Hepatocyte (in vitro differentiated cells): ENCODE results near the gene TFR2. TPM values are rescaled to one million over a fixed set of nuclear protein-coding genes. Genes with fewer than 3 reads are reported as not detected.

Experiments
- DNase-seq: peaks from one replicate; pipeline ENCODE4 v3.0.0-alpha.2; 2016; ENCODE audit warnings: low spot score
- H2AFZ ChIP-seq: fragments of 200-600 bp; sonication (generic); 2 replicates; pipeline ENCODE4 v1.6.0; 2016; ENCODE audit warnings: antibody characterized with exemption, mild to moderate bottlenecking
- H3K27ac ChIP-seq: fragments of 200-600 bp; sonication (generic); 2 replicates; pipeline ENCODE4 v1.5.1; 2016; ENCODE audit warnings: mild to moderate bottlenecking
- H3K27me3 ChIP-seq: fragments of 200-600 bp; sonication (generic); 2 replicates; pipeline ENCODE4 v1.6.1; 2016
- H3K36me3 ChIP-seq: fragments of 200-600 bp; sonication (generic); replicated peaks from 2 replicates; pipeline ENCODE4 v1.5.1; 2016; ENCODE audit warnings: low read depth; ENCODE audit not compliant: insufficient read depth
- H3K4me1 ChIP-seq: fragments of 200-600 bp; sonication (generic); 2 replicates; pipeline ENCODE4 v1.5.1; 2016; ENCODE audit warnings: mild to moderate bottlenecking, moderate library complexity; ENCODE audit not compliant: insufficient read depth
- H3K4me2 ChIP-seq: fragments of 200-600 bp; sonication (generic); 2 replicates; pipeline ENCODE4 v1.6.0; 2016
- H3K4me3 ChIP-seq: fragments of 200-600 bp; sonication (generic); 2 replicates; pipeline ENCODE4 v1.5.1; 2016; ENCODE audit warnings: mild to moderate bottlenecking
- H3K79me2 ChIP-seq: fragments of 200-600 bp; sonication (generic); 2 replicates; pipeline ENCODE4 v1.6.0; 2017; ENCODE audit warnings: mild to moderate bottlenecking
- H3K9me2 ChIP-seq: fragments of 200-600 bp; sonication (generic); replicated peaks from 2 replicates; pipeline ENCODE4 v1.6.0; 2017; ENCODE audit warnings: mild to moderate bottlenecking; ENCODE audit not compliant: insufficient read depth
- H3K9me3 ChIP-seq: fragments of 200-600 bp; sonication (generic); 2 replicates; pipeline ENCODE4 v1.5.1; 2016; ENCODE audit warnings: low read depth, mild to moderate bottlenecking
- H4K20me1 ChIP-seq: fragments of 200-600 bp; sonication (generic); 2 replicates; pipeline ENCODE4 v1.6.0; 2016; ENCODE audit warnings: mild to moderate bottlenecking; ENCODE audit not compliant: insufficient read depth, poor library complexity, severe bottlenecking
- CTCF ChIP-seq: fragments of 200-600 bp; sonication (generic); IDR thresholded peaks from 2 replicates; pipeline ENCODE4 v1.5.1; 2016; ENCODE audit warnings: antibody characterized with exemption, mild to moderate bottlenecking; ENCODE audit not compliant: poor library complexity
- EZH2 ChIP-seq: fragments of 200-600 bp; sonication (generic); IDR thresholded peaks from 2 replicates; pipeline ENCODE4 v1.6.1; 2016; ENCODE audit warnings: antibody characterized with exemption, mild to moderate bottlenecking, borderline replicate concordance
- EZH2phosphoT487 ChIP-seq: fragments of 200-600 bp; sonication (generic); IDR thresholded peaks from one replicate; pipeline ENCODE4 v1.6.1; 2018; ENCODE audit warnings: antibody characterized with exemption, mild to moderate bottlenecking, low read depth, moderate library complexity; ENCODE audit not compliant: unreplicated experiment, severe bottlenecking
- WGBS: methylation state at CpG from one replicate; pipeline ENCODE4 v1.1.6; 2016; ENCODE audit warnings: low lambda C conversion rate; ENCODE audit errors: missing lambda C conversion rate; 5-methylcytosine and 5-hydroxymethylcytosine counted together
- polyA plus RNA-seq: library from polyadenylated mRNA; unstranded; fragments of >200 nt; fragmentation: Nextera tagmentation; extraction: Ambion mirVana; gene quantifications from 2 replicates; pipeline ENCODE4 v1.2.1, GENCODE V29; 2016
- total RNA-seq: library from RNA; depleted of rRNA; stranded (reverse); fragments of >200 nt; gene quantifications from 2 replicates; pipeline ENCODE4 v1.2.3, GENCODE V29; 2014

Gene TFR2
- total and polyA plus RNA-seq, 2 experiments from 2014 or later = 13.5 to 16.8 TPM

DNA sequence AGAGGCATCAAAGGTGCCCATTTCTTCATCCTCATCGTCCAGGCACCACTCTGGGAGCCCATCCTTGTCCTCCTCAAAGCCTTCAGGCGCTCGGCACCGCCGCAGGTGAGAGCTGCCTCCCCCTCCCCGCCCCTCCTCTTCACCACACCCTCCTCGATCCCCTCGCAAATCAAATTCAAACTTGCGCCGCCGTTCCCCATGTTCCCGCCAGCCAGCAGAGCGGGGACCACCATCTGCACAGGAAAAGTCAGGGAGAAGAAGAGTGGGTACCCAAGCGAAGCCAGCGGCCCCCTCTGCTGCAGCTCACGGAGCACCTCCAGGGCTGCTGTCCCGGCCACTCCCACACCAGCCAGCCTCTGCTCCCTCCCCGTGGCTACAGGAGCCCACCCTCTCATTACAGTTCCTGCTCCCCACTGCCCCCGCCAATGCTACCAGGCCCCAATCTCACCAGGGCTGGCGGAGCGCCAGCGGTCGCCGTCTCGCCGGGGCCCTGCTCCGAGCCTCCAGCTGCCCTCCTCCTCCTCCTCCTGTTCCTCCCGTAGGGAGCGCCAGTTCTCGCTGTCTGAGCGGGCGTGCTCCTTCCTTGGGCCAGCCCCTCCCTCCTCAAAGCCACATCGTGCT, 45.0 kb upstream of the TFR2 start:
- H4K20me1 ChIP-seq = peaks cover 43% of the 10 kb centered on the region
- peaks cover 2% of the 10 kb centered on the region for H3K4me1 ChIP-seq
- no peaks in the 10 kb centered on the region for H3K36me3 ChIP-seq
- no peaks in the 10 kb centered on the region for H3K9me2 ChIP-seq
- no peaks in the 10 kb centered on the region for H3K27me3 ChIP-seq
- no peak overlapping the region for H3K4me2 ChIP-seq
- 91% methylated on average over 26 of the region's 33 CpGs for WGBS
- TF ChIP-seq EZH2 (no peak), EZH2phosphoT487 (no peak), CTCF (no peak)
- H3K27ac ChIP-seq = no peak overlapping the region
- DNase-seq = peak; percentile 4
- H2AFZ ChIP-seq = no peak overlapping the region
- H3K9me3 ChIP-seq = no peaks in the 10 kb centered on the region
- peaks cover 43% of the 10 kb centered on the region for H3K79me2 ChIP-seq
- H3K4me3 ChIP-seq = no peak overlapping the region

- H2AFZ ChIP-seq = no peak overlapping the region
- no peaks in the 10 kb centered on the region for H3K36me3 ChIP-seq
- no peaks in the 10 kb centered on the region for H3K4me1 ChIP-seq
- H4K20me1 ChIP-seq = peaks cover 37% of the 10 kb centered on the region
- H3K4me3 ChIP-seq = no peak overlapping the region
- H3K9me3 ChIP-seq = no peaks in the 10 kb centered on the region
- H3K4me2 ChIP-seq = no peak overlapping the region
- H3K9me2 ChIP-seq = no peaks in the 10 kb centered on the region
- no peak overlapping the region for H3K27ac ChIP-seq
- WGBS = 90% methylated on average over 16 of the region's 17 CpGs
- peaks cover 36% of the 10 kb centered on the region for H3K79me2 ChIP-seq
- no peaks in the 10 kb centered on the region for H3K27me3 ChIP-seq
- DNase-seq = no peak
- TF ChIP-seq EZH2phosphoT487 = no peak
- no peak for TF ChIP-seq CTCF
- TF ChIP-seq EZH2 = no peak
Observed at GRCh38 chr7:100685631-100686145, 44.3 kb upstream of the TFR2 start.

DNA sequence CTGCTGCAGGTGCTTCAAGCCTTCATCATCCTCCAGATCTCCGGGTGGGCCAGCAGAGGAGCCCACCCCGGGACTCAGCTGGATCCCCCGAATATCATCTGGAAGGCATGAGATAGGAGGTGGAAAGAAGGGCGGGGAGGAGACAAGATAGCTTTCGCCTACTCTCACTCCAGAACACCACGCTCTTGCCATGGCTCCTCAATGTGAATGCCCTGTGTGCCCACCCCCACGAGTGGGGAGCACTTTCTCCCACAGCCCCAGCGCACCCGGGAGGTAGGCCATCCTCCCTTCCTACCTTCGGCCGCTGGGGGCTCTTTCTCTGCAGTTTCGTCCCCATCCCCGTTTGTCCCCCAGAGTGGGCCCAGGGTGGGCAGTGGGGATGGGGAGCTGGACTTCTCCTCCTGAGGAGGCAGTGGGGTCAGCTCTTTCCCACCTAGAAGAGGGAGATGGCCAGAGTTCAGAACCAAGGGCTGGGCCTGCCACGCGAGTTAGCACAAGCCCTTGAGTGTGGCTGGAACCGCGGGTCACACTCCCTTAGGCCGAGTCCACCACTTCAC, 43.8 kb upstream of the TFR2 start:
- TF ChIP-seq EZH2phosphoT487 = no peak
- TF ChIP-seq CTCF = no peak
- TF ChIP-seq EZH2 = no peak
- Histone ChIP-seq H3K9me3 (no peaks in the 10 kb centered on the region), H3K4me2 (no peak overlapping the region), H3K36me3 (no peaks in the 10 kb centered on the region), H3K79me2 (peaks cover 31% of the 10 kb centered on the region), H3K9me2 (no peaks in the 10 kb centered on the region), H3K4me3 (no peak overlapping the region), H2AFZ (no peak overlapping the region), H4K20me1 (peaks cover 37% of the 10 kb centered on the region), H3K4me1 (no peaks in the 10 kb centered on the region), H3K27me3 (no peaks in the 10 kb centered on the region), H3K27ac (no peak overlapping the region)
- DNase-seq = no peak
- 97% methylated on average over 16 of the region's 18 CpGs for WGBS
